Vagina (tissue), 2 donors: ENCODE results near the gene SLK. TPM values are rescaled to one million over a fixed set of nuclear protein-coding genes. Genes with fewer than 3 reads are reported as not detected.

Experiments used
- DNase-seq, 2 donors: peaks; one replicate each; pipeline ENCODE4 v3.0.0-alpha.2; 2017; ENCODE audit errors: extremely low spot score in 2 of 2
- H3K27ac ChIP-seq: fragments of 200-600 bp; sonication (generic); one replicate; pipeline ENCODE4 v1.5.1; 2019
- H3K27me3 ChIP-seq: fragments of 200-600 bp; sonication (generic); one replicate; pipeline ENCODE4 v1.5.1; 2019
- H3K36me3 ChIP-seq, 2 donors: fragments of 200-600 bp; sonication (generic); one replicate each; pipeline ENCODE4 v1.5.1; 2017 to 2019
- H3K4me1 ChIP-seq: fragments of 200-600 bp; sonication (generic); one replicate; pipeline ENCODE4 v1.5.1; 2019
- H3K4me3 ChIP-seq, 2 donors: fragments of 200-600 bp; sonication (generic); 1 replicate in 1 of 2; 2 replicates in 1 of 2; pipeline ENCODE4 v1.5.1; 2016 to 2019
- H3K9me3 ChIP-seq: fragments of 200-600 bp; sonication (generic); one replicate; pipeline ENCODE4 v1.5.1; 2019
- POLR2A ChIP-seq, 2 donors: fragments of 450-650 bp; IDR thresholded peaks; one replicate each; pipeline ENCODE4 v1.6.1; 2017; ENCODE audit warnings: antibody characterized with exemption in 2 of 2, mild to moderate bottlenecking in 2 of 2, moderate library complexity in 2 of 2
- POLR2AphosphoS5 ChIP-seq, 2 donors: sonication (generic); formaldehyde crosslinking; IDR thresholded peaks; one replicate each; pipeline ENCODE4 v1.9.0; 2017; ENCODE audit warnings: antibody characterized with exemption in 2 of 2, mild to moderate bottlenecking in 2 of 2, low read depth in 1 of 2; ENCODE audit not compliant: insufficient read depth in 1 of 2
- intact Hi-C: fragments of 100-400 bp; cut with DNase I; formaldehyde crosslinking; loops from one replicate; pipeline ENCODE4 v1.15.1; 2023
- total RNA-seq: library from RNA; depleted of rRNA; stranded (reverse); fragments of >200 nt; gene quantifications from one replicate; pipeline ENCODE4 v1.2.3, GENCODE V29; 2016
- TF ChIP-seq, protein P1 (sequence below), 3 experiments: fragments of 450-650 bp in 2 of 3; fragments of 200-600 bp in 1 of 3; sonication (generic) in 1 of 3; IDR thresholded peaks; one replicate each; pipeline ENCODE4 v1.5.1; 2017 to 2019; ENCODE audit warnings: antibody characterized with exemption in 3 of 3, mild to moderate bottlenecking in 2 of 3, moderate library complexity in 2 of 3

SLK gene
- total RNA-seq, 1 donor from 2014 or later: 50.1 TPM

DNA sequence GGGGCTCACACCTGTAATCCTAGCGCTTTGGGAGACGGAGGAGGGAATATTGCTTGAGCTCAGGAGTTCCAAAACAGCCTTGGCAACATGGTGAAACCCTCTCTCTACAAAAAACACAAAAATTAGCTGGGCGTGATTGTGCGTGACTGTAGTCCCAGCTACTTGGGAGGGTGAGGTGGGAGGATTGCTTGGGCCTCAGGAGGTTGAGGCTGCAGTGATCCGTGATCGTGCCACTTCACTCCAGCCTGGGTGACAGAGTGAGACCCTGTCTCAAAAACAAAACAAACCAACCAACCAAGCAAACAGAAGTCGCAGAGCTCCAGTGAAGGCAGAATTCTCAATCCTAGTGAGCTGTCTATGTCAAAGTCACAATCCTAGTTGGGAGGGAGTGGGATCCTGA lies 34.7 kb upstream of the SLK start:
- Histone ChIP-seq H3K27ac (no peak overlapping the region), H3K9me3 (no peaks in the 10 kb centered on the region), H3K36me3 (no peaks in the 10 kb centered on the region), H3K27me3 (no peaks in the 10 kb centered on the region), H3K4me3 (no peak overlapping the region), H3K4me1 (no peaks in the 10 kb centered on the region)
- TF ChIP-seq POLR2AphosphoS5 (IDR thresholded peaks at IDR 0.05; ENCODE audit: insufficient read depth in 1 of 2, low read depth in 1 of 2) (no peak), POLR2A (IDR thresholded peaks at IDR 0.05) (no peak)
- TF ChIP-seq, protein P1, sequence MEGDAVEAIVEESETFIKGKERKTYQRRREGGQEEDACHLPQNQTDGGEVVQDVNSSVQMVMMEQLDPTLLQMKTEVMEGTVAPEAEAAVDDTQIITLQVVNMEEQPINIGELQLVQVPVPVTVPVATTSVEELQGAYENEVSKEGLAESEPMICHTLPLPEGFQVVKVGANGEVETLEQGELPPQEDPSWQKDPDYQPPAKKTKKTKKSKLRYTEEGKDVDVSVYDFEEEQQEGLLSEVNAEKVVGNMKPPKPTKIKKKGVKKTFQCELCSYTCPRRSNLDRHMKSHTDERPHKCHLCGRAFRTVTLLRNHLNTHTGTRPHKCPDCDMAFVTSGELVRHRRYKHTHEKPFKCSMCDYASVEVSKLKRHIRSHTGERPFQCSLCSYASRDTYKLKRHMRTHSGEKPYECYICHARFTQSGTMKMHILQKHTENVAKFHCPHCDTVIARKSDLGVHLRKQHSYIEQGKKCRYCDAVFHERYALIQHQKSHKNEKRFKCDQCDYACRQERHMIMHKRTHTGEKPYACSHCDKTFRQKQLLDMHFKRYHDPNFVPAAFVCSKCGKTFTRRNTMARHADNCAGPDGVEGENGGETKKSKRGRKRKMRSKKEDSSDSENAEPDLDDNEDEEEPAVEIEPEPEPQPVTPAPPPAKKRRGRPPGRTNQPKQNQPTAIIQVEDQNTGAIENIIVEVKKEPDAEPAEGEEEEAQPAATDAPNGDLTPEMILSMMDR (IDR thresholded peaks at IDR 0.05): no peak
- DNase-seq: no peak
- intact Hi-C loops: no loop called here

DNA sequence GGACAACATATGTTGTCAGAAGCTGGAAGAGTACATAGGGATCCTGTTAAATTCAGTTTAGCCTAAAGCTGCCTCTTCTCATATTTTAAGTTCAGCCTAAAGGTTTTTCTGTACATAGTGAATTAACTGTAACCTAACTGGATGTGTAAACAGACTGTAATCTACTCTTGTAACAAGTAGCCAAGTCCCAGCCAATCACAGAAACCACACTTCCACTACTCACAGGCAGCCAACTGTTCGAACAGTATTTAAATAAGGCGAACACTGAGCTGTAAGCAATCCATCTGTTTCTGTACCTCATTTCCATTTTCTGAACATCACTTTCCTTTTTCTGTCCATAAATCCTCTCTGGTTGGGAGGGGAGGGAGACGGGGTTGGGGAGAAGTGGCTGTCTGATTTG lies 34.0 kb upstream of the SLK start:
- intact Hi-C loops: no loop called here
- DNase-seq: no peak
- H3K4me1 ChIP-seq: no peaks in the 10 kb centered on the region
- no peaks in the 10 kb centered on the region for H3K9me3 ChIP-seq
- H3K36me3 ChIP-seq: no peaks in the 10 kb centered on the region
- H3K27ac ChIP-seq: no peak overlapping the region
- H3K27me3 ChIP-seq: no peaks in the 10 kb centered on the region
- no peak overlapping the region for H3K4me3 ChIP-seq
- no peak for TF ChIP-seq POLR2A (IDR thresholded peaks at IDR 0.05)
- TF ChIP-seq, protein P1 (IDR thresholded peaks at IDR 0.05): no peak
- no peak for TF ChIP-seq POLR2AphosphoS5 (IDR thresholded peaks at IDR 0.05; ENCODE audit: insufficient read depth in 1 of 2, low read depth in 1 of 2)

DNA sequence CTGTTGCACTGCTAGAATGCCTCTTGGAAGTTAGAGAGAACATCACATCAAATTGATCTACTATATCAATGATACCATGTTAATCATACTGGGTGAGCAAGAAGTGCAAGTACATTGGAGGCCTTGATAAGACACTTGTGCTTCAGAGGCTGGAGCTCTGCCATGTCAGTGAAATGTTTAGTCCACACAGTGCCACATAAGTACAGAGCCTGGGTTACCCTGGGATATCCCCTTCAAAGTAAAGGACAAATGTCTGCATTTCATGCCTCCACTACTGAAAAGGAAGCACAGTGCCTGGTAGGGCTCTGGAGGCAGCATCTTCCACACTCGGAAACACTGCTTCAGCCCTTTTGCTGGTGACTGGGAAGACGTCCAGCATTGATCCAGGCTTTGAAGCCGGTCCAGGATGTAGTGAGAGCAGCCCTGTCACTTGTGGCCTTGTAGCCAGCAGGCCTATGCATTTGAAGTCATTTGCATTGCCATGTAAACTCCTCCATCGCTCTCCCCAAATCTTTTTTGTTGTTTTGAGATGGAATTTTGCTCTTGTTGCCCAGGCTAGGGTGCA lies 33.3 kb upstream of the SLK start:
- Histone ChIP-seq H3K4me3 (no peak overlapping the region), H3K27ac (no peak overlapping the region), H3K36me3 (no peaks in the 10 kb centered on the region), H3K9me3 (no peaks in the 10 kb centered on the region), H3K27me3 (no peaks in the 10 kb centered on the region), H3K4me1 (no peaks in the 10 kb centered on the region)
- no peak for DNase-seq
- intact Hi-C loops: no loop called here
- TF ChIP-seq POLR2AphosphoS5 (IDR thresholded peaks at IDR 0.05; ENCODE audit: insufficient read depth in 1 of 2, low read depth in 1 of 2): no peak
- TF ChIP-seq, protein P1 (IDR thresholded peaks at IDR 0.05): no peak
- no peak for TF ChIP-seq POLR2A (IDR thresholded peaks at IDR 0.05)

DNA sequence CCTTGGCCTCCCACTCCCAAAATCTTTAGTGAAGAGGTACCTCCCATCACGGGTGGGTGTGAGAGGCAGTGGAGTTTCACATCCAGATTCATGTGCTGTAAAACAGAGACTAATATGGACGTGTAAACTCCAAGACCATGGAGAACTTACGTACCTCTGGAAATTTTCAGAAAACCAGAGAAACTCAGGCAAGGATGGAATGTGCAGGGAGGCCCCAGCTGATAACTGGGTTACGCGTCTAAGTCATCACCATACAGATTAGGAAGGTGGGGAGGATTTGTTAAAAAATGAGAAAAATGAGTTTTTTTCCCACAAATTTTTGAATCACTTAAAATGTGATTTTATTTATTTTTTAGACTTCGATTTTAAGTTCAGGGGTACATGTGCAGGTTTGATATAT lies 32.6 kb upstream of the SLK start:
- TF ChIP-seq POLR2A (IDR thresholded peaks at IDR 0.05) (no peak), POLR2AphosphoS5 (IDR thresholded peaks at IDR 0.05; ENCODE audit: insufficient read depth in 1 of 2, low read depth in 1 of 2) (no peak)
- TF ChIP-seq, protein P1 (IDR thresholded peaks at IDR 0.05): no peak
- Histone ChIP-seq H3K4me3 (no peak overlapping the region), H3K4me1 (no peaks in the 10 kb centered on the region), H3K27me3 (no peaks in the 10 kb centered on the region), H3K9me3 (no peaks in the 10 kb centered on the region), H3K27ac (no peak overlapping the region), H3K36me3 (no peaks in the 10 kb centered on the region)
- DNase-seq: no peak
- intact Hi-C loops: no loop called here

DNA sequence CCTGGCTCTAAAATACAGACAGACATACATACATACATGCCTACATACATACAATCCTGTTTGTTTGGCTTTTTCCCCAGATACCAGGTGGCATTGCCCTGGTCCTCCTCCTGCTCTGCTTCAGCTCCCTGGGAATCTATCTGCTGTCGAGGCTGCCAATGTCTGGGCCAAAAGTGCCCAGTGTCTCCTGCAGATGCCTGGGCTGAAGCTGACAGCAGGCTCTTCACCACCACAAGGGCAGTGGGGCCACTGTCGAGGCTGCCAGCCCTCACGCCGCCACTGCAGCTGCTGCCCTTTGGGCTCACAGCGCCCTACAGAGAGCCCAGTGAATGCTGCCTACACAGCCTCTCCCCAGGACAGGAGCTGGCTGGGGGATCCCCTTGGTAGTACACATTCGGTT lies 30.9 kb upstream of the SLK start:
- no peak for TF ChIP-seq POLR2A (IDR thresholded peaks at IDR 0.05)
- TF ChIP-seq, protein P1 (IDR thresholded peaks at IDR 0.05): no peak
- no peak for TF ChIP-seq POLR2AphosphoS5 (IDR thresholded peaks at IDR 0.05; ENCODE audit: insufficient read depth in 1 of 2, low read depth in 1 of 2)
- Histone ChIP-seq H3K27ac (no peak overlapping the region), H3K27me3 (no peaks in the 10 kb centered on the region), H3K4me3 (no peak overlapping the region), H3K4me1 (no peaks in the 10 kb centered on the region), H3K9me3 (no peaks in the 10 kb centered on the region), H3K36me3 (no peaks in the 10 kb centered on the region)
- intact Hi-C loops: no loop called here
- DNase-seq: no peak
